HG03103 (cell line): ENCODE measurements around the gene ETV2.
"Not testable (repeated sequence)": the region's sequence is repeated elsewhere in the genome, so short reads cannot be mapped to it uniquely, and the experiment has no call there.

Experiments
- ATAC-seq: cut with Tn5 transposase; IDR thresholded peaks from one replicate; pipeline ENCODE4 v1.9.1; 2021; ENCODE audit warnings: low read depth; ENCODE audit not compliant: unreplicated experiment

Gene ETV2, protein sequence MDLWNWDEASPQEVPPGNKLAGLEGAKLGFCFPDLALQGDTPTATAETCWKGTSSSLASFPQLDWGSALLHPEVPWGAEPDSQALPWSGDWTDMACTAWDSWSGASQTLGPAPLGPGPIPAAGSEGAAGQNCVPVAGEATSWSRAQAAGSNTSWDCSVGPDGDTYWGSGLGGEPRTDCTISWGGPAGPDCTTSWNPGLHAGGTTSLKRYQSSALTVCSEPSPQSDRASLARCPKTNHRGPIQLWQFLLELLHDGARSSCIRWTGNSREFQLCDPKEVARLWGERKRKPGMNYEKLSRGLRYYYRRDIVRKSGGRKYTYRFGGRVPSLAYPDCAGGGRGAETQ

DNA sequence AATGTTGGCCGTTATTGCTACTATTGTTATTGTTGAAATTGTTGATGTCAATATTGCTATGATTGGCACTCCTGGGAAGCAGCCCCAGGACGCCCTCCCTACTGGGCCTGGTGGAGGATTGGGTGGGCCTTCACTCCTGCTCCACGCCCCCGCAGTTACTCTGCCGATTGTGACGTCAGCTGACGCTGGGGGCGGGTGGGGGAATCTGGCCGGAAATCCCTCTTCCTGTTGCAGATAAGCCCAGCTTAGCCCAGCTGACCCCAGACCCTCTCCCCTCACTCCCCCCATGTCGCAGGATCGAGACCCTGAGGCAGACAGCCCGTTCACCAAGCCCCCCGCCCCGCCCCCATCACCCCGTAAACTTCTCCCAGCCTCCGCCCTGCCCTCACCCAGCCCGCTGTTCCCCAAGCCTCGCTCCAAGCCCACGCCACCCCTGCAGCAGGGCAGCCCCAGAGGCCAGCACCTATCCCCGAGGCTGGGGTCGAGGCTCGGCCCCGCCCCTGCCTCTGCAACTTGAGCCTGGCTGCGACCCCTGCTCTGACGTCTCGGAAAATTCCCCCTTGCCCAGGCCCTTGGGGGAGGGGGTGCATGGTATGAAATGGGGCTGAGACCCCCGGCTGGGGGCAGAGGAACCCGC, at the start of gene ETV2:
Gene ETV2, plus strand, starts transcription at position 231 of the 637 bp plus-strand sequence. CDS start 716 bp downstream, outside the sequence.
- no peak for ATAC-seq

DNA sequence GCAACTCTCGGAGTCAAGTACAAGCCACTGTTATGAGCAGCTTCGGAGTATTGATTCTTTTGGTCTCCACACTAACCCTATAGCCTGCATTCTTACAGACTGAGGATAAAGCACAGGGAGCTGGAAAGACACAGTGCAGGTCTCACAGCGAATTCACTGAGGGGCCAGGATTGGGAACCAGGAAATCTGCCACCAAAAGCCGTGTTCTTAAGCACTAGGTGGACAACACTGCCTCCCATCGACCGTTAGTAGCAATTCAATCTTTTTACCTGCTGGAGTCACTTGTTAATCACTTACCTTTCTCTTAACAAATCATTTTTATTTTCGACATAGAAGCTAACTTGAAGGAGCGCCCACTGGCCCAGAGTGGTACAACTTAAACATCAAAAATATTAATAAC, 49.3 kb upstream of the ETV2 start:
- ATAC-seq: no peak

DNA sequence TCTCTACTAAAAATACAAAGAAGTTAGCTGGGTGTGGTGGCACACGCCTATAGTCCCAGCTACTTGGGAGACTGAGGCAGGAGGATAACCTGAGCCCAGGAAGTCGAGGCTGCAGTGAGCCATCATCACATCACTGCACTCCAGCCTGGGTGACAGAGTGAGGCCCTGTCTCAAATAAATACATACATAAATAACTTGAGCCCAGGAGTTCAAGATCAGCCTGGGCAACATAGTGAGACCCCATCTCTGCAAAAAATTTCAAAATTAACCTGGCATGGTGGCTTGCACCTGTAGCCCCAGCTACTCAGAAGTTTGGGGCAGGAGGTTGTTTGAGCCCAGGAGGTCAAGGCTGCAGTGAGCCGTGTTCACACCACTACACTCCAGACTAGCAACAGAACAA, 46.5 kb upstream of the ETV2 start:
- ATAC-seq: not testable (repeated sequence)

DNA sequence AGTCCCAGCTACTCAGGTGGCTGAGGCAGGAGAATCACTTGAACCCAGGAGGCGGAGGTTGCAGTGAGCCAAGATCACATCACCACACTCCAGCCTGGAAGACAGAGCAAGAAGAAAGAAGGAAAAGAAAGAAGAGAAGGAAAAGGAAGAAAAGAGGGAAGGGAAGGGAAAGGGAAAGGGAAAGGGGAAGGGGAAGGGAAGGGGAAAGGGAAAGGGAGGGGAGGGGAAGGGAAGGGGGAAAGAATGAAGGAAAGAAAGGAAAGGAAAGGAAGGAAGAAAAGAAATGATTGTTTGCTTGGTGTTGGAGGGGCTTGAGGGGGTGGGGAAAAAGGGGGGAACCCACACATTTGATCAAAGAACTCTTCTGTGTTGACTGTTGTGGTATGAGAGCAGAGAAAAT, 45.6 kb upstream of the ETV2 start:
- no peak for ATAC-seq

DNA sequence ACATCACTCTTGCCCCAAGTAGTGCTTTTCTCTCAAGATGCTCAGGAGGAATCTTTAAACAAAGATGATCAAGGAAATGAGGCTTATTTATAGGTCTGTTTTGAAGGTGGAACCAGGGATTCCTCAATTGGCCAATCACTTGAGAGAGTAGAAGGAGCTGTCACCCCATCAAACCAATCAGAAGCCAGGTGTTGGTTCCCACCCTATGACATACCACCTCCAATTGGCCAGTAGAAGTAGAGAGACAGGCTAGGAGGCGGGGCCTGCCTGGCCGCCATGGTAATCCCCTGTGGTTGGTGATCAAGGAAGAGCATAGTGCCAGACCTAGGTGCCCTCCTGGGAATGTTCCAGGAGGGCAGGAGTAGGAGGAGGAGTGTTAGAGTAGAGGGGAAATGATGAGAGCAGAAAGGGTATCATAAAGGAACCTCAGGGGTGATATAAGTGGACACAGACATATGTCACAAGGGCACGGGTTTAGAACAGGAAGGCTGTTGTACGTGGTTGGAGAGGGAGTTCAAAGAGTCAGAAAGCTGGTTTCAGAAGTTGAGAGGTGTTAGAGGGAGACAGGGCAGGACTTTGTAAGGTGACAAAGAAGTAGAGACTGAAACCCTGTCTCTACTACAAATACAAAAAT, 45.1 kb upstream of the ETV2 start:
- no peak for ATAC-seq

DNA sequence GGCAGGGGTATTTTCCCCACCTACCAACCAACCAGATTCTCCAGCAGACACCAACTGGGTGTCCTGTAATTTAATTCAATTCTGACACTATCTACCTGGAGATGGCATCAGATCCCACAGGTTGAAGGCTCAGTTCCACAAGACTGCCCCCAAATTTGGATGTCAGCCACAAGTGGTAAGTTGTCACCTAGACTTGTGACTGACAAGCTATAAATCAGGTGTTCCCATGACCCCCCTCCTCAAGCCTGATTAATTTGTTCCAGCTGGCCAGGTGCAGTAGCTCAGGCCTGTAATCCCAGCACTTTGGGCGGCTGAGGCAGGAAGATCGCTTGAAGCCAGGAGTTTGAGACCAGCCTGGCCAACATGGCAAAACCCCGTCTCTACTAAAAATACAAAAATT, 39.6 kb upstream of the ETV2 start:
- no peak for ATAC-seq

DNA sequence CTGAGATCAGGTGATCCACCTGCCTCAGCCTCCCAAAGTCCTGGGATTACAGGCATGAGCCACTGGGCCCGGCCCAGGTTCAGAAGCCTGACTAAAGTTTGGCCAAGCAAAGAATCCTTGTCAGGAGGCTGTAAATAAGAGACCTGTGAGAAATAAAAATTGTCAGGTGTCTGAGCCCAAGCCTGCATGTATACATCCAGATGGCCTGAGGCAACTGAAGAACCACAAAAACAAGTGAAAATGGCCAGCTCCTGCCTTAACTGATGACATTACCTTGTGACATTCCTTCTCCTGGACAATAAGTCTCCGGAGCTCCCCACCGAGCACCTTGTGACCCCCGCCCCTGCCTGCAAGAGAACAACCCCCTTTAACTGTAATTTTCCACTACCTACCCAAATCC, 37.1 kb upstream of the ETV2 start:
- not testable (repeated sequence) for ATAC-seq

DNA sequence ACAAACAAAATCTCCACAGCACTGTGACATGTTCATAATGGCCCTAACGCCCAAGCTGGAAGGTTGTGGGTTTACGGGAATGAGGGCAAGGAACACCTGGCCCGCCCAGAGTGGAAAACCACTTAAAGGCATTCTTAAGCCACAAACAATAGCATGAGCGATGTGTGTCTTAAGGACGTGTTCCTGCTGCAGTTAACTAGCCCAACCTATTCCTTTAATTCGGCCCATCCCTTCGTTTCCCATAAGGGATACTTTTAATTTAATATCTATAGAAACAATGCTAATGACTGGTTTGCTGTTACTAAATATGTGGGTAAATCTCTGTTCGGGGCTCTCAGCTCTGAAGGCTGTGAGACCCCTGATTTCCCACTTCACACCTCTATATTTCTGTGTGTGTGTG, 34.4 kb upstream of the ETV2 start:
- not testable (repeated sequence) for ATAC-seq

DNA sequence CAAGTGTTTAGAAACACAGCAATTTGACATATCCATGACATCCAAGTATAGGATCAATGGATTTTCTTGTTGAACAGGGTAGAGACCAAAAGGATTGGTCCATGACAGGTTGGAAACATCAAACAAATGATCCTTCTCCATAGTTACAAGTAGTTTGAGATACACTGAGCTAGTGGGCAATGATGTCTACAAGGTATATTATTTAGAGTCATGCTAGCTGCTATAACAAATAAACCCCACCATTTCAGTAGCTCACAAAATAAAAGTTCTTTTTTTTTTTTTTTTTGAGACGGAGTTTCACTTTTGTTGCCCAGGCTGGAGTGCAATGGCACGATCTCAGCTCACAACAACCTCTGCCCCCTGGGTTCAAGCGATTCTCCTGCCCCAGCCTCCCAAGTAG, 33.9 kb upstream of the ETV2 start:
- ATAC-seq: no peak

DNA sequence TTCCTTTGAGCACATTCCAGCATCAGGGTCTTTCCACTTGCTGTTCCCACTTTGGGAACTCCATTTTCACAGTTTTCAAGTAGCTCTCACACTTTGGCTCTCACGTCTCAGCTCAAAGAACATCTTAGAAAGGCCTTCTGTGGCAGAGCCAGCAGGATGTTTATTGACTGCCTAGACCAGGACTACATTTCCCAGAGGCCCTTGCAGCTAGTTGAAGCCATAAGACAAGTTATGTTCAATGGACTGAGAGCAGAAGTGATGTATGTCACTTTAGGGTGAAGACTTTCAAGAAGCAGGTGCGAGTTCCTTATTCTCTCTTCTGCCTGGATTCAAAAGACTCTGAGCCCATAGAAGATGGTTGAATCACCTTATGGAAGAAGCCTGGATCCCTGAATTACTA, 33.3 kb upstream of the ETV2 start:
- no peak for ATAC-seq

DNA sequence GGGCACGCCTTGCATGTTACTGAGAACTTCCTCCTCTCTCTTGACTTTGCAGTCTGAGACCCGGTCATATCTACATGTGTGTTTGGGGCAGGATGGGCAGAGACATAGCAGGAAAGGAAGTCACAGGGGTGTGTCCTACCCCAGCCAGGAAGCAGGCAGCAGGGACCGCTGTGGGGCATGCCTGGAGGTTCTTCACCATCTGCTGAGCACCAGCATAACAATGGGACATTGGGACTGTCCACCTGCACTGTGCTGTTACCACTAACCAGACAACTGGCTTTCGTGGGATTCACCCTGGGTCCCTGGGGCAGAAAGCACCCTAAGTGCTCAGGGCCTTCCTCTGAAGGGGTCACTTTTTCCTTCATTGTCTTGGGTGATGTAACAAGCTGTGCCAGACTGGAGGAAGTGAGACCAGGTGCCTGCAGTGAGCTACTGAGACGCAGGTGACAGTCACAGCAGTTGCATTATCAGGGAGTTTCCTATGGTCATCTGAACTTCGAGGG, 31.6 kb upstream of the ETV2 start:
- ATAC-seq: no peak

DNA sequence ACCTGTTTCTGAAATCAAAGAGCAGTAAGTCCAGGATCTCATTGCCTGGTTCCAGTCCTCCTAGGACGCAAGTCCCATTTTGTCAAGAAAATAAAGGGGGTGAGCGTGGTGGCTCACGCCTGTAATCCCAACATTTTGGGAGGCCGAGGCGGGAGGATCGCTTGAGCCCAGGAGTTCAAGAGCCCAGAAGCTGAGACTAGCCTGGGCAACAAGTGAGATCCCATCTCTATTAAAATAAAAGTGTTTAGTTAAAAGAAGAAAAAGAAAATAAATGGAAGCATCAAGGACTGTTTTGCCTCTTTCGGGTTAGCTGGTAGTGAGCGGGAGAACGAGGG, 29.4 kb upstream of the ETV2 start:
- no peak for ATAC-seq

DNA sequence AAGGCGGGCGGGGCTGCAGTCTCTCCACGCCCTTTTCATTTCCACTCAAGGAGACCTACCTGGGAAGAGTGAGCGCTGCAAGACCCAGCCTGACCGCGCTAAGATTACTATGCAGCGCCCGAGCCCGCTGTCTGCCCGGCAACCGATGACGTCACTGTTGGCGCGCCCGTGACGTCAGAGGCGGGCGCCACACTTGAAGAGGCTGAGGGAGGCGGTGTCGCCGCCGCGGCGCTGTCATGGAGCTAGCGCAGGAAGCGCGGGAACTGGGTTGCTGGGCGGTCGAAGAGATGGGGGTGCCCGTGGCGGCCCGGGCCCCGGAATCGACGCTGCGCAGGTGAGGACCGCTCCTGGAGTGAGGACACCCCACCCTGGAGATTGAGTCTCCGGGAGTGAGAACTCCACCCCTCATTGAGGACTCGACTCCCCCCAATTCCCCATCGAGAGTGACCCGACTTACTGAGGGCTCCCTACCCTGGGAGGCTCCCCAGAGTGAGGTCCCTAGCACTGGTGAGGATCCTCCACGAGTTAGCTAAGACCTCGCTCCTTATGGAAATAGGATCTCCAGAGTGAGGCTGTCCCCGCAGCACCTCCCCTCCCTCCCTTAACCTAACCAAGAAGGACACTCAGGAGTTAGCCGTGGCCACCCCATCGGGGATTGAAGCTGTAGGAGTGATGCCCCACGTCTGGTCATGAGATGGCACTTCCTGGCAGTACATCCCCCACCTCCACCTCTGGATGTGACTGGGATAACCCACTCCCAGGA, 28.8 kb upstream of the ETV2 start, which contains the start of gene HAUS5:
Gene HAUS5, plus strand, starts transcription at position 177 of the 763 bp plus-strand sequence. Its CDS starts 60 bp downstream, at position 237.
- peak; percentile 70 for ATAC-seq

DNA sequence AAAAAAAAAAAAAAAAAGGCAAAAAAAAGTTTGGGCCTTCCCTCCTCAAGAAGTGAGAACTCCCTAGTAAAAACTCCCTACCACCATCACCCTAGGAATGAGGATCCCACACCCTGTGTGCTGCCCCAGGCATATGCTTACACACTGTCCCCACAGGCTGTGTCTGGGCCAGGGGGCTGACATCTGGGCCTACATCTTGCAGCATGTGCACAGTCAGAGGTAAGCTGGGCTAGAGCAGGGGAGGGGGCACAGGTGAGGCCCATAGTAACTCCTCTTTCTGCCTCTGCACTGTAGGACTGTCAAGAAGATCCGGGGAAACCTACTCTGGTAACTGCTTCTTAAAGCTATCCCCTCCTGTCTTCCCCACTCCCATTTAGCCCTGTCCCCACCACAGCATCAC, 28.0 kb upstream of the ETV2 start:
- no peak for ATAC-seq

DNA sequence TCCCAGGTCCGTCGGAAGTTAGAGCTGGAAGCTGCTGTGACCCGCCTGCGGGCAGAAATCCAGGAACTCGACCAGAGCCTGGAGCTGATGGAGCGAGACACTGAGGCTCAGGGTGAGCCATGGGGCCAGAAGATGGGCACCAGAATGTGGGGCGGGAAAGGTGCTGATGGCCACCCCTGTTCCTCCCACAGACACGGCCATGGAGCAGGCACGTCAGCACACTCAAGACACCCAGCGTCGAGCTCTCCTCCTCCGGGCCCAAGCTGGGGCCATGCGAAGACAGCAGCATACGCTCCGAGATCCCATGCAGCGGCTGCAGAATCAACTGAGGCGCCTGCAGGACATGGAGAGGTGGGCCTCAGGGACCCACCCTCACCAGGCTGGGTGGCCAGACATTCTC, 26.5 kb upstream of the ETV2 start:
- ATAC-seq: no peak

DNA sequence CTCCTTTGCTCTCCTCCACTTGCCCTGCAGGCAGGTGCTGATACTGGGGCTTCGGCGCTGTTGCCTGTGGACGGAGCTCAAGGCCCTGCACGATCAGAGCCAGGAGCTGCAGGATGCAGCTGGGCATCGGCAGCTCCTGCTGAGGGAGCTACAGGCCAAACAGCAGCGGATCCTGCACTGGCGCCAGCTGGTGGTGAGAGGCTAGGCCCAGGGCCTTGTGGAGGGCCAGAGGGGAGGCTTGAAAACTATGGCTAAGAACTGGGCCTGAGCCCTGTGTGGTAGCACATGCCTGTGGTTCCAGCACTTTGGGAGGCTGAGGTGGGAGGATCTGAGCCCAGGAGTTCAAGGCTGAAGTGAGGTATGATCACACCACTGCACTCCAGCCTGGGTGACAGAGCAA, 22.7 kb upstream of the ETV2 start:
- no peak for ATAC-seq

DNA sequence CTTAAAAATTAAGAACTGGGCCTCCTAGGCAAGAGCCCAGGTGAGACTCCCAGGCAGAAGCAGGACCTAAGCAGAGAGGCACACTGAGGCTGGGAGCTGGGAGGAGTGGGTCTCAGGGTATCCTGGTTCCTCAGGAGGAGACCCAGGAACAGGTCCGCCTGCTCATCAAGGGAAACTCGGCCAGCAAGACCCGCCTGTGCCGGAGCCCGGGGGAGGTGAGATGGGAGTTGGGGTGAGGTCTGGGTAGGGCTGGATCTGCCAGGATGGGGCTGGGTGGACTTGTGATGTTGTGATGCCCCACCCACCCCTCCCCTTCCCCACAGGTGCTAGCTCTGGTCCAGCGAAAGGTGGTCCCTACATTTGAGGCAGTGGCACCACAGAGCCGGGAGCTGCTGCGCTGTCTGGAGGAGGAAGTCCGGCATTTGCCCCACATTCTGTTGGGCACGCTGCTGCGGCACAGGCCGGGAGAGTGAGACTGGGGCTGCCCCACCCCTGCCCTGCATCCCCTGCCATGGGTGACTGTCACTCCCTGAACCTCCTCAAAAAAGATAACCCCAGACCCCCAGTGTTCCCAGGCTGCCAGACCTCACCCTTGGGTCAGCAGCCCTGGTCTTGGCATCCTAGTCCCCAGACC, 22.1 kb upstream of the ETV2 start:
- ATAC-seq: no peak

DNA sequence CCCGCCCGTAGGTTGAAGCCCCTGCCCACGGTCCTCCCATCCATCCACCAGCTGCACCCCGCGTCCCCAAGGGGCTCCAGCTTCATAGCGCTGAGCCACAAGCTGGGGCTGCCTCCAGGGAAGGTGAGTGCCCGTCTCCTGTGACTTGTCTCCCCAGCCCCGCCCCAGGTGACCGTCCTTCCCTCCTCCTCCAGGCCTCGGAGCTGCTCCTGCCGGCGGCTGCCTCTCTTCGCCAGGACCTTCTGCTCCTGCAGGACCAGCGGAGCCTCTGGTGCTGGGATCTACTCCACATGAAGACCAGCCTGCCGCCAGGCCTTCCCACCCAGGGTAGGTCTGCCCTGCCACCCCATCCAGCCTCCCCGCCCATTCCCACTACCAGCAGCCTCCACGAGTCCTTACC, 21.5 kb upstream of the ETV2 start:
- ATAC-seq: no peak

DNA sequence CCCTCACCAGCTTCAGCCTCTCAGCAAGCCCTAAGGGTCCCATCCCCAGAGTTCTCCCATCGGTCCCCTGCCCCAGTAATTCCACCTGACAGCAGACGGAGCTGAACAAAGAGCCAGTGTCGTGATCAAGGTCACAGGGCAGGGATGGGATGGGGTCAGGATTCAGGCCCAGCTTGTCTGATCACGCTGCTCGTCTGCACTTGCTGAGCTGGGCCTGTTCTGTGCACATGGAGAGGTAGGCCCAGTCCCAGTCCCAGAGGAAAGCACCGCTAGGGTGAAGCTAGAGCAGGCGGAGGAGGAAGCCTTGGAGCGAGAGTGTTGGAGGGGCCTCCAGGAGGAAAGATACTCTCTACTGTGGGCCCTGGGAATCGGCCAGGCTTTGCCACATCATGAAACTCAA, 19.8 kb upstream of the ETV2 start:
- no peak for ATAC-seq

DNA sequence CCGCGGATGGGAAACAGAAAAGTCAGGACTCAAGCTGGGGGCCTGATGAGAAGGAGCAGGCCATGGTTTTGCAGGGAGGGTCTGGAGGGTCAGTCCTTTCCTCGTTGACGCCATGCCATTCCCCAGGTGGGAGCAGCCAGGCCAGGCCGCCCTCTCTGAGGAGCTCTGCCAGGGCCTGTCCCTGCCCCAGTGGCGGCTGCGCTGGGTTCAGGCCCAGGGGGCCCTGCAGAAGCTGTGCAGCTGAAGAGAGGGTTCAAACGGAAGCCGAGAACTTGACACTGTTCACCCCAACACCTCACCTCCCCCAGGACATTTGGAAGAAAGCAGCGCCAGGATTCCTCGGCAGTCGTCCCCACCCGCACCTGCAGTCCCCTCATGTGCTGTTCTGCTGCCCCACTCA, 18.8 kb upstream of the ETV2 start:
- no peak for ATAC-seq
